Measurements from ENCODE around the gene ZNF222. TPM values are rescaled to one million over a fixed set of nuclear protein-coding genes. Genes with fewer than 3 reads are reported as not detected.

ZNF222 gene
- total and polyA plus RNA-seq, 2 of the 8 experiments (the other 6 are each of a cell fraction or from before 2014, with no cell fraction given), result 1.7 to 3.4 TPM

DNA sequence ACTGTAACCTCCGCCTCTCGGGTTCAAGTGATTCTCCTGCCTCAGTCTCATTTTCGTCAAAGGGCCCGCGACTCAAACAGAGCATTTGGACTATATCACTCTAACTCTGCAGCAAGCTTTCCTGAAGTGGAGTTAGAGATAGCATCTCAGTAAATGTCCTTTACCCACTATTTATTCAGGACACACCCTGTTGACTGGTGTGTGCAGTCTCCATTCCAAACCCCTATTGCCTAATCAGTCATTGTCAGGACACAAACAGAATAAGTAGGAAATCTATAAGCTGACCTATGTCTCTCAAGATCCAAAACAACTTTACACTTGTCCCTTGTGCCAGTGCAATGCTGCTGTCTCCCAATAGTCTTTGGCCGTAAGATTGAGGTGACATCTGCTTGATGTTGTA is 1.4 kb downstream of the ZNF222 start (continued):
- no peak for TF ChIP-seq CHD7 (IDR thresholded peaks at IDR 0.05; ENCODE audit: insufficient replicate concordance, low read length)
- no peak for TF ChIP-seq PHF8 (conservative IDR thresholded peaks at IDR 0.05; ENCODE audit: low read depth, low read length)
- TF ChIP-seq FOSL1 (IDR thresholded peaks at IDR 0.05; ENCODE audit: insufficient read depth, low read depth, low read length), result no peak

All from H1 (cell line).